ENCODE results near the gene FNDC11.
"Not testable (repeated sequence)": the region's sequence is repeated elsewhere in the genome, so short reads cannot be mapped to it uniquely, and the experiment has no call there.

The FNDC11 gene

DNA sequence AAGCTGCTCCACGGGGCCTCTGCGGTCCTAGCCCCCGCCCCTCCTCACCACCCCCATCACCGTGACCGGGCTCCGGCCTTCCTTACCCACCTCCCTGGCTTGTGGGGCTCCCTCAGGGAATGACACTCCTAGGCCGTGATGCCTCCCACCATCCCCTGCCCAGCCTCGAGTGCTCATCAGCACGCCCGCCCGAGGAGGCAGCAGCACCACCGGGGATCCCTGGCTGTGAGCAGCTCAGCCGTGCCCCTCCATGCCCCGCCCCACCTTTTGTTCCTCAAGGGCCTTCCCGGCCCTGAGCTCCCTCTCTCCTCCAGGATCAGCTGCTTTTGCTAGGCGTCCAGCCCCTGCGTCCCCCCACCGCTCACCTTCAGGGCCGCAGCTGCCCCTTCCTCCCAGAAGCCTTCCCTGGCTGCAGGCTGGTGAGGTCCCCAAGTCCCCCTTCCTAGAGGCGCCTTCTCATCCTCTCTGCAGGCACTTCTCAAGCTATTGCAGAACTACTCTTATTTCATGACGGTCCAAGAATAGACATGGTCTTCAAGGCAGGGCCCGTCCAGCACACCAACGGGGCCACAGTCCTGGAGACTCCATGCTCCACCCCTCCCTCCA, 3.0 kb downstream of the FNDC11 start:
- DNase-seq: no peak

GRCh38 chr20:63557481-63557891, 3.5 kb downstream of the FNDC11 start:
- no peak for DNase-seq

DNA sequence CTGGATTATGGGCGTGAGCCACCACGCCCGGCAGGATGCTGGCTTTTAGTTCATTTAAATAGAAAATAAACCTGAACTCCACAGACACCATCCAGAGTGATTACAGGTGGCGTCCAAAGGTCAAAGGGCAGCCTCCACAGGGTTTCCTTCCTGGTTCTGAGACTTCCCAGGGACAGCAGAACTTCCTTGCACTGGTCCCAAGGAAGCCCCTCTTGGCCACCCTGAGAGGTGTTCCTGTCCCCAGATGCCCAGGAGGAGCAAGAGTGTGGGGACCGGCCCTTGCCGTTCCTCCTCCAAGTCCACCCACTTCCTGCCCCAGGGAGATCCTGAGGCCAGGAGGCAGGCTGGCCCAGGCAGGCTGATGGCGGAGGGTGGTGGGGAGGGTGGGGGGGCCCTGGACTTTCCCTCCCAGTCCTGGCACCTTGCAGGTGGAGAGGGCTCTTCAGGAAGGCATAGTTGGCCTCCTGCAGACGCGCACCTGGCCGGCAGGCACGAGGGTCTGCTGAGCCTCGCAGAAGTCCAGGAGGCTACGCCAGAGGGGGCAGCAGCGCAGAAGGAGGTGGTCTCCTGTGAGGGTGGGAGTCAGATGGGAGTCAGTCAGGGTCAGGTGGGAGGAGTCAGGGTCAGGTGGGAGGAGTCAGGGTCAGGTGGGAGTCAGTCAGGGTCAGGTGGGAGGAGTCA, 5.0 kb downstream of the FNDC11 start:
- DNase-seq: no peak

DNA sequence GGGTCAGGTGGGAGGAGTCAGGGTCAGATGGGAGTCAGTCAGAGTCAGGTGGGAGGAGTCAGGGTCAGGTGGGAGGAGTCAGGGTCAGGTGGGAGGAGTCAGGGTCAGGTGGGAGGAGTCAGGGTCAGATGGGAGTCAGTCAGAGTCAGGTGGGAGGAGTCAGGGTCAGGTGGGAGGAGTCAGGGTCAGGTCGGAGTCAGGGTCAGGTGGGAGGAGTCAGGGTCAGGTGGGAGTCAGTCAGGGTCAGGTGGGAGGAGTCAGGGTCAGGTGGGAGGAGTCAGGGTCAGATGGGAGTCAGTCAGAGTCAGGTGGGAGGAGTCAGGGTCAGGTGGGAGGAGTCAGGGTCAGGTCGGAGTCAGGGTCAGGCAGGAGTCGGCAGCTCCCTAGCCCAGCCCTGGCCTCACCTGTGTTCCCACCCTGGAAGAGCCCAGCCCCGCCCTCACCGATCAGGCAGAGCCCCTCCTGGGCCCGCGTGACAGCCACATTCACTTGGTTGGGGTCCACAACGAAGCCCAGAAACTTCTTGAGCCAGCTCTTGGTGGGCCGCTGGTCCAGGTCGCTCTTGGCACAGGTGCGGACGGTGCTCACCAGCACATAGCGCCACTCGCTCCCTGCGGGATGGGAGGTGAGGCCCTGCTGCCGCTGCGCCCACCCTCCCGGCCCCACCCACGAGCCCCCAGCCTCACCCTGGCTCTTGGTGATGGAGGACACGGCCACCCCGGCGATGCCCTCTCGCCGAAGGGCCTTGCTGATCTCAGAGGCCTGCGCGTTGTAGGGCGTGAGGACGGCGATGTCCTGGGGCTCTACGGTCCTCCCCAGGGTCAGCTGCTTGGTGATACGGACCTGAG, 5.8 kb downstream of the FNDC11 start:
- DNase-seq: not testable (repeated sequence)

GRCh38 chr20:63560333-63560805, 6.4 kb downstream of the FNDC11 start:
- no peak for DNase-seq

- DNase-seq: no peak
Observed at GRCh38 chr20:63560856-63561609, 7.1 kb downstream of the FNDC11 start.

DNA sequence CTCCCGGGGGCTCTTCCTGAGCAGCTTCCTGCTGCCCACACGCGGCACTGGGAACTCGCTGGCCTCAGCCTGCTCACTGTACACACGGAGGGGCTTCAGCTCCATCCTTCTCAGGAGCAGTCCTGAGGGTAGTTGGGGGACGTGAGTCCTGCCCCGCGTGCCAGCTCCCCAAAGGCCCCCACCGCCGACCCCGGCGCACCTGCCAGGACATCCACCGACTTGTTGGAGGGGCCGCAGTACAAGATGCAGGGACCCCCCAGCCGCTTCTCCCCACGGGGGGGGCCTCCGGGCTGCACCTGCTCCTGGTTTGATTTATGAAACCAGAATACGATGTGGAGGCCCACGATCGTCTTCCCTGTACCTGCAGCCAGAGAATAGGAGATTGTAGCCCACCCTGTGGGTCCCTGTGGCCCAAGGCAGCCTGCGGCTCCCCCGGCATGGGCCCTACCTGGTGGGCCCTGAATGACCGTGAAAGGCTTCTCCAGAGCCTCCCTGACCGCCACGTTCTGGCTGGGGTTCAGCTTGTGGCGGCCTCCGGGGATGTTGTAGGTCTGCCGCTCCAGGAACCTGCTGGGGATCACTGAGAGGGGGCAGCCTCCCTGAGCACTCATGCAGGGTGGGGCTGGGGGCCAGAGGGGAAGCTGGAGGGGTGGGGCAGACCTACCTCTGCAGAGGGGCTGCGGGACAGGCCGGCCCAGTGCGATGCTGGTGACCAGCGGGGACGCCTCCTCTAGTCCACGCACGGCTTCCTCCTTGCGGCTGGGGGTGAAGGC, 7.9 kb downstream of the FNDC11 start:
- no peak for DNase-seq

DNA sequence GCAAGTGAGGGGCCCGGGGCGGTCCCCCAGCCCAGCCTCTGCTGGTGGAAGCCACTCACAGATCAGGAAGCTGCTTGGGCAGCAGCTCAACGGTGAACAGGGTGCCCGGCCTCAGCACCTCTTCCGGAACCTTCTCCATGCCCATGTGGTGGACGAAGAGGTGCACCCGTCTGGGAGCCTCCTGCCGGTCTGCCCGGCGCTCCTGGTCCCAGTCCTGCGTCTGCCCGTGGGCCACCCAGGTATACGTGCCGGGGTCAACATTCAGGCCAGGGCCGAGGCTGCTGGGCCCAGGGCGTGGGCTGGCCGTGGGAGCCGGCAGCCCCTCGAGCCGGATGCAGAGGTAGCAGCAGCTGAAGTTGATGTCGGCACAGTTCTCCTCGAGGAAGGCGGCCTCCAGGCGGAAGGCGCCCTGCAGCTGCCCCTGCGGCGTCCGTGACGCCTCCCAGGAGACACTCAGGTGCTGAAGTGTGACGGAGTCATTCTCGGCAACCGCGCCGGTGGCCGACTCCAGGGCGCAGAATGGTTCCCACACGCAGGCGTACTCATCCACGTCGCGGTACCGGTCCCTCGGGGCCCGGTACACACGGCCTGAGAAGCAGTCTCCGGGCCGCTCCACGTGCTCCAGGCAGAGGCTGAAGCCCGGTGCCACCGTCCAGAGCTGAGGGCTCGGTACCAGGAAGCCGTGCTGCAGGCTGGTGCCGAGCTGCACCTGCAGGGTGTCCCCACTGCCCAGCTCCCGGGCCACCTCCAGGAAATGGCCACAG, 8.7 kb downstream of the FNDC11 start:
- no peak for DNase-seq

DNA sequence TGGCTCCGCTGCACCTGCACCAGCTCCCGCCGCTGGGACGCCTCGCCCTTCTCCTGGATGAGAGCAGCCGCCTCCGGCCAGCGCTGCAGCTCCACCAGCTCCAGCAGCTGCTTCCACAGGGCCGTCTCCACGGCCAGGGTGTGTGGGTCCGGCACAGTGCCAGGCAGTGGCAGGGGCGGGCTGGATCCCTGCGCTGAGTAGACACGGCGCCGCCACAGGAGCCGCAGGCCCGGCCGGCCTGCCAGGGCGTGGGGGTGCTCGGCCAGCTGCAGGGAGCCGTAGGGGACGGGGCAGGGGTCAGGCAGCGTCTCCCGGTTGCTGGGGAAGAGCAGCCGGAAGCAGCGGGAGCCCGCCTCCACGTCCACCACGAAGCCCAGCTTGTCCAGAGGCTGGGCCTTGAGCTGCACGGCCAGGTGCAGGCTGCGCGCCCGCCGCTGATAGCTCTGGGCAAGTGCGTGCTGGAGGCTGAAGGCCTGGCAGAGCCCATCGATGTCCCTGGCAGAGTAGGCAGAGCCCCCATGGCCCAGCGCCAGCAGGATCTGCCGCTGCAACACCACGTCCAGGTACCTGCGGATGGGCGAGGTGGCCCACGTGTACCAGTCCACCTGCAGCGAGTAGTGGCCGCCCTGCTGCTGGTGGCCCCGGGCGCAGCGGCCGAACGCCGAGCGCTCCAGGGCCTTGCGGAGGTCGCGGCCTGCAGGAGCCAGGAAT, 9.4 kb downstream of the FNDC11 start:
- no peak for DNase-seq

GRCh38 chr20:63564036-63564810, 10.3 kb downstream of the FNDC11 start:
- no peak for DNase-seq

DNA sequence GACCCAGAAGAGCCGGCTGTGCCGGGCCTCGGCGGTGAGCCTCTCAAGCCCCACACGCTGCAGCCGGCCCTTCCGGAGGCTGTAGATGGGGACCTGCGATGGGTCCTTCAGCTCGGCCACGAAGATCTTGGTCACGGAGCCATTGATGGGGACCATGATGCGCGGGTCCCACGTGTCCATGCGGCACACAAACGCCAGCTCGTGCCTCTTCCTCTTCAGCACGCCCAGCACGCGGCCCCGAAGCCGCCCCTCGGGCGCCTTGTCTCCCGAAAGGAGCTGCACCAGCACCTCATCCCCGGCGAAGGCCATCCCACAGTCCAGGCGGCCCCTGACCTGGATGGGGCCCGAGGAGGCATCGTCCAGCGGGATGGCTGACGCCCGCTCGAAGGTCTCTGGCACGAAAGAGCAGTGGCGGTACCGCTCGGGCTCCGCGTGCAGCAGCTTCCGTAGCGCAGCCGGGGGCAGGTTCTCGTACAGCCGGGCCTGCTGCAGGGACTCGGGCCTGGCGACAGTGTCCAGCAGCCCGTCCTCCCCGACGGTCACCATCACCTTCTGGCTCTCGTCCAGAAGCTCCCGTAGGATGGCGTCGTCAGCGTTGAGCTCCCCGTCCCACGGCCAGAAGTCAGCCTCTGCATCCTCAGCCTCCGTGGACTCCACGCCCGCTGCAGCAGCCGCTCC, 11.2 kb downstream of the FNDC11 start:
- DNase-seq: no peak

GRCh38 chr20:63565699-63566335, 11.9 kb downstream of the FNDC11 start:
- no peak for DNase-seq

GRCh38 chr20:63566395-63567135, 12.6 kb downstream of the FNDC11 start:
- DNase-seq: no peak

DNA sequence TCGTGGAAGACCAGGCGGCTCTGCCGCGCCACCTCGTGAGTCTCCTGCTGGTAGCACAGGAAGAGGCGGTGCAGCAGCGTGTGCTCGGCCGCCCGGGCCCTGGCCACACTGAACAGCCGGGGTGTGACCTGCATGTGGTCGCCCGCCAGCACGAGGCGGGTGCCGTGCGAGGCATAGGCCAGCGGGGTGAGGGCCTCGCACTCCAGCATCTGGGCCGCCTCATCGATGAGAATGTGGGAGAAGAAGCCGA, 13.1 kb downstream of the FNDC11 start:
- DNase-seq: no peak

- DNase-seq: no peak
Observed at GRCh38 chr20:63567386-63568169, 13.6 kb downstream of the FNDC11 start.

GRCh38 chr20:63568170-63568981, 14.4 kb downstream of the FNDC11 start:
- DNase-seq: no peak

All from DMS79 (cell line).